ENCODE results near the gene GRIK4.

GRIK4 gene

DNA sequence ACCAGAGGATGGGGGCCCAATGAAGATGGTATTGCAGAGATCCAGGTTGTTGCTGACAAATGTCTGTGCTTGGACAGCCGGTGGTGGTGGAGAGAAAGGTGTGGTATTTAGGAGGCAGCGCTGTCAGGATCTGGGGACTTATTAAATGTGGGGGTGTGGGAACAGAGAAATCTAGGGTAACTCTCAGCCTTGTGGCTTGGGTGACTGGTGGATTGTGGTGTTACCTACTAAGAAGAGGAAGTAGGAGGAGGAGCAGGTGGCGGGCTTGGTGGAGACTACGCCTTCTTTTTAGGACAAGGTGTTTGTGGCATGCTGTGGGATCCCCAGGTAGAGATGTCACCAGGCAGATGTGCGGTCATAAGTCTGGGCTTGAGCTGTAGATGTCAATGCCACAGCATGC lies 144.0 kb downstream of the GRIK4 start:
- DNase-seq (ENCODE audit: extremely low read depth, low read depth), result no peak
- TF ChIP-seq CTCF (IDR thresholded peaks at IDR 0.05; ENCODE audit: low read depth, low read length), result no peak

GRCh38 chr11:120657306-120658070 lies 145.9 kb downstream of the GRIK4 start:
- no peak for DNase-seq (ENCODE audit: extremely low read depth, low read depth)
- TF ChIP-seq CTCF (IDR thresholded peaks at IDR 0.05; ENCODE audit: low read depth, low read length), result no peak

DNA sequence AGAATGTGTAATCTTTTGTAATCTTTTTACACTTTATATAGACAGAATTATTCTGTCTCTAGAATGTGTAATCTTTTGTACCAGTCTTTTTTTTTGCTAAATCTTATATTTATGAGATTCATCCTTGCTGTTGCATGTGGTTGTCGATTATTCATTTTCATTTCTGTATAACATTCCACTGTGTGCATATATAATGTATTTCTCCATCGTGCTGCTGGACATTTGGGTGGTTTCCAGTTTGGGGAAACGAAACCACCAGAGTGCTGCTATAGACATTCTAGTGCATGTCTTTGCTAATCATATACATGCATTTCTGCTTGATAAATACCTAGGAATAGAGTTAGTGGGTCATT lies 146.5 kb downstream of the GRIK4 start:
- TF ChIP-seq CTCF (IDR thresholded peaks at IDR 0.05; ENCODE audit: low read depth, low read length), result no peak
- no peak for DNase-seq (ENCODE audit: extremely low read depth, low read depth)

DNA sequence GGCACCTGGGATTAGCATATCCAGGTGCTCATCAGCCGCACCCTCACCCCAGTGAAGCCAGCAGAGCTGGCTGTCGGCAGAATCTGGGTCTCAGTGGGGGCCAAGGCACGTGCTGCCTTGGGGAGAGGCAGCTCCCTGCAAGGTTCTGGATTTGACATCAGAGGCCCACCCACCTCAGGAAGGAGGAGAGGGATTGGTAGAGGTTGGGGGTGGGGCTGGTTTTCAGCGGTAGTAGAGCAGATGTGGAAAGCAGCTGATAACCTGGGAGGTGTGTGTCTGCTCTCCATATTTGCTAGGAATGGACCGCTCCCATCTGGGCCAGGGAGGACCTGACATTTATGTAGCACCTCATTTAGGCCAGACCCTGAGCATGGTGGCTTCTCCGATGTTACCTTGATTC lies 147.5 kb downstream of the GRIK4 start:
- TF ChIP-seq CTCF (IDR thresholded peaks at IDR 0.05; ENCODE audit: low read depth, low read length), result no peak
- no peak for DNase-seq (ENCODE audit: extremely low read depth, low read depth)

DNA sequence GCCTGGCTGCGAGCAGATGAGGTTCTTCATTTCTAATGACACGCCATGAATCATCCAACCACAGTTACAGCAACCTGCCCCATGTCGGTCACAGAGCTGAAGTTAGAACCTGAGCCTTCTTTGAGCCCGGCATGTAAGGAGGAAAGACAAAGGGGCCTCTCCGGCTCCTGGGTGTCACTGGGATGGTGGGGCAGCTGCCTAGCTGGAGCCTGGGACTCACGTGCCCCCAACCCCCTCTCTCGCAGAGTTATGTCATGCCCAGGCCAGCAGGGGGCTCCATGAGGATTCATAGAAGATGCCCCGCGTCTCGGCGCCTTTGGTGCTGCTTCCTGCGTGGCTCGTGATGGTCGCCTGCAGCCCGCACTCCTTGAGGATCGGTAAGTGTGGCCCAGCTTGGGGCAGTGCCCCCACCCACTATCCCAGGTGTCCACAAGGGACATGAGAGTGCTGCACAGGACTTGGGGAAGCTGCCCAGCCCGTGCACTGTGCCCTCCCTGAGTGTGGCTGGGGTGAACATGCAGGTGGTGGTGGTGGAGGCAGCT lies 148.5 kb downstream of the GRIK4 start:
- peak; percentile 28 for TF ChIP-seq CTCF (IDR thresholded peaks at IDR 0.05; ENCODE audit: low read depth, low read length)
- no peak for DNase-seq (ENCODE audit: extremely low read depth, low read depth)

GRCh38 chr11:120662071-120662676 lies 150.6 kb downstream of the GRIK4 start:
- no peak for TF ChIP-seq CTCF (IDR thresholded peaks at IDR 0.05; ENCODE audit: low read depth, low read length)

DNA sequence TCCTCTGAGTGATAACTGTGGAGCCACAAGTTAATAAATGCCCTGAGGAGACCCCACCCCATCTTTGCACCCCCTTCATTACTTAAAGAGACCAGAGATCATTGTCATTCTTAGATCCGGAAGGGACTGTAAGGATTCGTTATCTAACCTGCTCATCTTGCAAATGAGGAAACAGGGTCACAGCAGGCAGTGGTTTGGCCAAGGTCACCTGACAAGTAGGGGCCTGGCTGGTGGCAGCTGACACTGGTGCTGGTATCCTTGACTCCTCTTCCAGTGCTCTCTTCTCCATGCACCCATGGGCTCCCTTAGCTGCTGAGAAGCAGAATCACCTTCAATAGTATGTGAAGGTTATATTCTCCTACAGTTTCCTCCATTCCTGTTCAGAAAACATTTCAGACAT lies 151.6 kb downstream of the GRIK4 start:
- no peak for TF ChIP-seq CTCF (IDR thresholded peaks at IDR 0.05; ENCODE audit: low read depth, low read length)
- DNase-seq (ENCODE audit: extremely low read depth, low read depth), result no peak

More at GRCh38 chr11:120662071-120662676, 150.6 kb downstream of the GRIK4 start:
- DNase-seq (ENCODE audit: extremely low read depth, low read depth), result no peak
